Measurements from ENCODE around the gene RIT1. TPM values are rescaled to one million over a fixed set of nuclear protein-coding genes. Genes with fewer than 3 reads are reported as not detected.

Gene RIT1
- total and polyA plus RNA-seq, 2 of the 13 experiments (the other 11 are each of a cell fraction or from before 2014, with no cell fraction given): 12.2 to 32.2 TPM

- TF ChIP-seq KLF16 (CRISPR knock-in tag; IDR thresholded peaks at IDR 0.05): peak in 1 of 2 experiments; percentile 20; a peak in 1 of 4 replicates
- TF ChIP-seq GZF1 (CRISPR knock-in tag; IDR thresholded peaks at IDR 0.05): no peak
- no peak for TF ChIP-seq CHCHD3 (CRISPR knock-in tag; IDR thresholded peaks at IDR 0.05)
- peak; percentile 49; the same call in 1 of the 2 replicates for TF ChIP-seq ELF3 (CRISPR knock-in tag; IDR thresholded peaks at IDR 0.05)
- TF ChIP-seq MED1 (CRISPR knock-in tag; IDR thresholded peaks at IDR 0.05): peak; percentile 54
- peak; percentile 94 for TF ChIP-seq SMC3 (IDR thresholded peaks at IDR 0.05; ENCODE audit: low read length)
- peak; percentile 21; the same call in 1 of the 2 replicates for TF ChIP-seq ZNF331 (CRISPR knock-in tag; IDR thresholded peaks at IDR 0.05)
- no peak for TF ChIP-seq TEF (CRISPR knock-in tag; IDR thresholded peaks at IDR 0.05)
- peak; percentile 46 for TF ChIP-seq PHF5A (CRISPR knock-in tag; IDR thresholded peaks at IDR 0.05; ENCODE audit: low read depth, unreplicated experiment)
- no peak for TF ChIP-seq ZSCAN9 (CRISPR knock-in tag; IDR thresholded peaks at IDR 0.05; ENCODE audit: borderline replicate concordance)
- no peak; the same call in 1 of the 2 replicates for TF ChIP-seq YEATS2 (CRISPR knock-in tag; IDR thresholded peaks at IDR 0.05; ENCODE audit: borderline replicate concordance)
- no peak for TF ChIP-seq MATR3 (CRISPR knock-in tag; IDR thresholded peaks at IDR 0.05)
- TF ChIP-seq PATZ1 (CRISPR knock-in tag; IDR thresholded peaks at IDR 0.05): peak; percentile 33; the same call in 1 of the 2 replicates
- peak; percentile 75; the same call in 1 of the 2 replicates for TF ChIP-seq ZNF614 (CRISPR knock-in tag; IDR thresholded peaks at IDR 0.05; ENCODE audit: borderline replicate concordance)
- no peak for TF ChIP-seq ATF5 (CRISPR knock-in tag; IDR thresholded peaks at IDR 0.05; ENCODE audit: low read depth)
- 0 out of 2 replicates have a peak, but pooled peaks have one; percentile 48 for TF ChIP-seq ZKSCAN8 (CRISPR knock-in tag; IDR thresholded peaks at IDR 0.05; ENCODE audit: borderline replicate concordance)
- no peak for TF ChIP-seq EP300 (IDR thresholded peaks at IDR 0.05; ENCODE audit: low read depth in 2 of 2, low read length in 2 of 2)
- no peak for TF ChIP-seq EP300 (CRISPR knock-in tag; IDR thresholded peaks at IDR 0.05; ENCODE audit: borderline replicate concordance)
- no peak for TF ChIP-seq ZNF737 (CRISPR knock-in tag; IDR thresholded peaks at IDR 0.05; ENCODE audit: borderline replicate concordance)
- no peak for TF ChIP-seq SRSF9 (IDR thresholded peaks at IDR 0.05; ENCODE audit: borderline replicate concordance, insufficient read depth, low read depth, low read length, poor library complexity, severe bottlenecking)
- TF ChIP-seq HOXA5 (CRISPR knock-in tag; IDR thresholded peaks at IDR 0.05): 0 out of 2 replicates have a peak, but pooled peaks have one; percentile 41
Observed at GRCh38 chr1:155938220-155938627, 27.1 kb upstream of the RIT1 start (continued).
